Left lung (tissue), 10 donors: ENCODE data around the gene ESPNL. TPM values are rescaled to one million over a fixed set of nuclear protein-coding genes. Genes with fewer than 3 reads are reported as not detected.

Experiments
- ATAC-seq: fragments of 200-7000 bp; cut with Tn5 transposase; one replicate; pipeline ENCODE4 v1.9.1; 2020; ENCODE audit warnings: moderate library complexity
- DNase-seq, 4 donors: peaks; one replicate each; pipeline ENCODE4 v3.0.0-alpha.2; 2013 to 2020
- H3K27ac ChIP-seq, 2 donors: fragments of 200-600 bp; sonication (generic) in 1 of 2; one replicate each; pipeline versions ENCODE4 v1.5.0 to v1.8.0; 2020 to 2021
- H3K27me3 ChIP-seq, 2 donors: fragments of 200-600 bp; sonication (generic) in 1 of 2; one replicate each; pipeline versions ENCODE4 v1.5.0 to v1.8.0; 2020 to 2021
- H3K36me3 ChIP-seq, 2 donors: fragments of 200-600 bp; sonication (generic) in 1 of 2; one replicate each; pipeline versions ENCODE4 v1.5.0 to v1.8.0; 2020 to 2021
- H3K4me1 ChIP-seq, 2 donors: fragments of 200-600 bp; one replicate each; pipeline ENCODE4 v1.8.0; 2021
- H3K4me3 ChIP-seq, 2 donors: fragments of 200-600 bp; sonication (generic) in 1 of 2; one replicate each; pipeline versions ENCODE4 v1.5.0 to v1.8.0; 2020 to 2021; ENCODE audit warnings: mild to moderate bottlenecking in 1 of 2
- H3K9me3 ChIP-seq, 2 donors: fragments of 200-600 bp; sonication (generic) in 1 of 2; one replicate each; pipeline versions ENCODE4 v1.5.0 to v1.8.0; 2020 to 2021
- intact Hi-C, 2 donors: fragments of 100-400 bp; cut with DNase I; formaldehyde crosslinking; loops; one replicate each; pipeline versions ENCODE4 v1.11.2 to v1.14.2; 2022
- polyA plus RNA-seq, 6 donors: library from polyadenylated mRNA; unstranded; fragments of 120-200 nt; gene quantifications; one replicate each; pipeline ENCODE4 v1.2.1, GENCODE V29; 2013; ENCODE audit not compliant: insufficient read length in 6 of 6
- total RNA-seq, 2 donors: library from RNA; stranded (reverse); fragmentation: NEBNext Ultra II Directional; extraction: Animal tissue kit (Norgen Biotek cat#: 25700); gene quantifications; one replicate each; pipeline ENCODE4 v1.2.1, GENCODE V29; 2021
- TF ChIP-seq, protein P1 (sequence below), 2 donors: fragments of 200-600 bp; sonication (generic) in 1 of 2; IDR thresholded peaks; one replicate each; pipeline versions ENCODE4 v1.5.0 to v1.8.0; 2021; ENCODE audit warnings: antibody characterized with exemption in 2 of 2
- donor health status: DM: no; HTN: yes; CAD: no.
- donor health status: DM: no; HTN: no; CAD: no.

The ESPNL gene
- total and polyA plus RNA-seq, 8 donors, result 0.55 to 6.7 (median 2.0) TPM

DNA sequence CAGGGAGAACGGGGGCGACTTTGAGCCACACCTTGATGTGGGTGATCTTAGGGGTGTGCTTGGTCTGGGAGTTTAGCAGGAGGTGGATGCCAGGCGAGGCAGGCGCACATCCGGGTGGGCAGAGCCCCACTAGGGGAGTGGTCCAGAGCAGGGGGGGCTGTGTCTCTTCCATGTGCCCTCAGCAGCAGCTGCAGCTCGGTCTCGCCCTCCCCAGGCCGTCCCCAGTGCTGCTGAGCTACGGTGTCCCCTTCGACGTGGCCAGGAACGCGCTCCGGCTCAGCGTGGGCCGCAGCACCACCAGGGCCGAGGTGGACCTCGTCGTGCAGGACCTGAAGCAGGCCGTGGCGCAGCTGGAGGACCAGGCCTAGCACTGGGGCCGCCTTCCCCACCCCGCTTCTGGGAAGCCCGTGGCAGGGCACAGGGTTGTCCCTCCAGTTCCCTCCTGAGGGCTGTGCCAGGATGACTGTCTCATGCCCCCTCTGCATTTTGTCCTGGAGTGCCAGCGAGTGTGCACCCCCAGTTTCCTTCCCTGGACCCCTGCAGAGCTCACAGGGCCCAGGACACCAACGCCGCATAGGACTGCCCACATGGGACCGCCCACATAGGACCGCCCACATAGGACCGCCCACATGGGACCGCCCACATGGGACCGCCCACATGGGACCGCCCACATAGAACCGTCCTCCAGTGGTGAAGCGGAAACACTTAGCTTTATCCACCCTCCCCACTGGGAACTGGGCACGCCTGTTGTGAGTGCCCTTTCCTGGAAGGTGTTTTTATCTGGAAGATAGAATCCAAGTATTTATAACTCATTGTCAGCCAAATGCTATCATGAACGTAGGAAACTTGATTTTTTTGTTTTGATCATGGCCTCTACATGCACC, 1.9 kb upstream of the ESPNL start:
- Histone ChIP-seq H3K9me3 (no peaks in the 10 kb centered on the region), H3K27ac (no peak overlapping the region), H3K4me3 (no peak overlapping the region), H3K4me1 (no peaks in the 10 kb centered on the region), H3K27me3 (no peaks in the 10 kb centered on the region), H3K36me3 (peaks cover 0 to 10% of the 10 kb centered on the region in 2 donors)
- intact Hi-C loops, result no loop called here
- TF ChIP-seq, protein P1, sequence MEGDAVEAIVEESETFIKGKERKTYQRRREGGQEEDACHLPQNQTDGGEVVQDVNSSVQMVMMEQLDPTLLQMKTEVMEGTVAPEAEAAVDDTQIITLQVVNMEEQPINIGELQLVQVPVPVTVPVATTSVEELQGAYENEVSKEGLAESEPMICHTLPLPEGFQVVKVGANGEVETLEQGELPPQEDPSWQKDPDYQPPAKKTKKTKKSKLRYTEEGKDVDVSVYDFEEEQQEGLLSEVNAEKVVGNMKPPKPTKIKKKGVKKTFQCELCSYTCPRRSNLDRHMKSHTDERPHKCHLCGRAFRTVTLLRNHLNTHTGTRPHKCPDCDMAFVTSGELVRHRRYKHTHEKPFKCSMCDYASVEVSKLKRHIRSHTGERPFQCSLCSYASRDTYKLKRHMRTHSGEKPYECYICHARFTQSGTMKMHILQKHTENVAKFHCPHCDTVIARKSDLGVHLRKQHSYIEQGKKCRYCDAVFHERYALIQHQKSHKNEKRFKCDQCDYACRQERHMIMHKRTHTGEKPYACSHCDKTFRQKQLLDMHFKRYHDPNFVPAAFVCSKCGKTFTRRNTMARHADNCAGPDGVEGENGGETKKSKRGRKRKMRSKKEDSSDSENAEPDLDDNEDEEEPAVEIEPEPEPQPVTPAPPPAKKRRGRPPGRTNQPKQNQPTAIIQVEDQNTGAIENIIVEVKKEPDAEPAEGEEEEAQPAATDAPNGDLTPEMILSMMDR (IDR thresholded peaks at IDR 0.05), result no peak
- ATAC-seq (peak; percentile 65), DNase-seq (peak in 1 of 4 donors; percentile 77)

DNA sequence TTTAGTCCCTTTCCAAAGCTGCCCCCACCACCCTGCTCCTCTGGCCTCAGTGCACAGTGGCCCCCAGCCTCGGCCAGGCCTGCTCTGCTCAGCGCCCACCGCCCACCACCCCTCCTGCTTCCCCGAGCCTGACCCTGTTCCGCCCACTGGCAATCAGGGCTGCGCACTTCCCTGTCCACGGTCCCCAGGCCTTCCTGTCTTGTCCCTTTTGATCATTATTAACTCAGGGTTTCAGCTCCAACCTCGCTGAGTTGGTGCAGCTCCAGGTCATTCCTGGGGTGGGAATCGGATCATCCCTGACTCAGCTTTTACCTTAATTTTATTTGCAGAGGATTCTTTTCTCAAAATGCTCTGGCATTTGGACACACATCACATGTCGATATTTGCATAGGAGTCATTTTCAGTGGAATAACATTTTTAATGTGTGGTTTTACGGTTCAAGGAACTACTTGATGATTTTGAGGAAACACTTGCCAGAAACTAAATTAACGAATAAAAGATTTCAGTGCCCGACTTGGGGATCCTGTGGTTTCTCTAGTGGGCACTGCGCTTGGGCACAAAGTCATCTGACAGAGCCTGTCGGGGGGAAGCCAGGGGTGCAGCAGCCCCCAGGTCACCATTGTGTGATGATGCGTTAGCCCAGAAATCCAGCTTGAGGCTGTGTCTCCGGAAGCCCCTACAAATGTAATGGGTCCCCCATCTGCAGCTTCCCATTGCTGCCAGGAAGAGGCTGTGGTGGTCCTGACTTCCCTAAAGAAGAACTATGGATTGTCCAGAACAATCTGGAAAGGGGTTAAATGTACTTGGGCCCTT, 1.0 kb upstream of the ESPNL start:
- TF ChIP-seq, protein P1 (IDR thresholded peaks at IDR 0.05), result no peak
- intact Hi-C loops, result no loop called here
- ATAC-seq, result no peak
- peak in 1 of 4 donors; percentile 72 for DNase-seq
- no peak overlapping the region for H3K27ac ChIP-seq
- no peaks in the 10 kb centered on the region for H3K27me3 ChIP-seq
- H3K9me3 ChIP-seq, result no peaks in the 10 kb centered on the region
- H3K4me1 ChIP-seq, result no peaks in the 10 kb centered on the region
- H3K4me3 ChIP-seq, result no peak overlapping the region
- peaks cover 0 to 10% of the 10 kb centered on the region in 2 donors for H3K36me3 ChIP-seq

DNA sequence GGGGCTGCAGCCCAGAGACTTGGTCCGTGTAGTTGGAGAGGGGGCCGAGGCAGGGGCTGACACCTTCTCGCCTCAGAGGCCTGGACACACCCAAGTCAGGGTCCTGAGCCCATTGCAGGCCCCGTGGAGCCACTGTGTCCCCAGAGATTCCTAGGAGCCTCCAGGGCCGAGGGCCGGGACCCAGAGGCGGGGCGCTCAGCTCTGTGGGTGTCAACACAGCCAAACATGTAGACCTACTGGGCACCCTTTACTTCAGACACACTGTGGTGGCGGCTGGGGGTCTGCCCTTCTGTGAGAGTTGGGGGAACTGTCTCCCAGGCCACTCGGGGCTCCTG, 459 bp upstream of the ESPNL start:
- no peak for ATAC-seq
- TF ChIP-seq, protein P1 (IDR thresholded peaks at IDR 0.05), result no peak
- Histone ChIP-seq H3K4me3 (no peak overlapping the region), H3K27ac (no peak overlapping the region), H3K9me3 (no peaks in the 10 kb centered on the region), H3K36me3 (peaks cover 0 to 6% of the 10 kb centered on the region in 2 donors), H3K4me1 (no peaks in the 10 kb centered on the region), H3K27me3 (peaks cover 0 to 5% of the 10 kb centered on the region in 2 donors)
- peak in 1 of 4 donors; percentile 73 for DNase-seq
- intact Hi-C loops, result no loop called here

DNA sequence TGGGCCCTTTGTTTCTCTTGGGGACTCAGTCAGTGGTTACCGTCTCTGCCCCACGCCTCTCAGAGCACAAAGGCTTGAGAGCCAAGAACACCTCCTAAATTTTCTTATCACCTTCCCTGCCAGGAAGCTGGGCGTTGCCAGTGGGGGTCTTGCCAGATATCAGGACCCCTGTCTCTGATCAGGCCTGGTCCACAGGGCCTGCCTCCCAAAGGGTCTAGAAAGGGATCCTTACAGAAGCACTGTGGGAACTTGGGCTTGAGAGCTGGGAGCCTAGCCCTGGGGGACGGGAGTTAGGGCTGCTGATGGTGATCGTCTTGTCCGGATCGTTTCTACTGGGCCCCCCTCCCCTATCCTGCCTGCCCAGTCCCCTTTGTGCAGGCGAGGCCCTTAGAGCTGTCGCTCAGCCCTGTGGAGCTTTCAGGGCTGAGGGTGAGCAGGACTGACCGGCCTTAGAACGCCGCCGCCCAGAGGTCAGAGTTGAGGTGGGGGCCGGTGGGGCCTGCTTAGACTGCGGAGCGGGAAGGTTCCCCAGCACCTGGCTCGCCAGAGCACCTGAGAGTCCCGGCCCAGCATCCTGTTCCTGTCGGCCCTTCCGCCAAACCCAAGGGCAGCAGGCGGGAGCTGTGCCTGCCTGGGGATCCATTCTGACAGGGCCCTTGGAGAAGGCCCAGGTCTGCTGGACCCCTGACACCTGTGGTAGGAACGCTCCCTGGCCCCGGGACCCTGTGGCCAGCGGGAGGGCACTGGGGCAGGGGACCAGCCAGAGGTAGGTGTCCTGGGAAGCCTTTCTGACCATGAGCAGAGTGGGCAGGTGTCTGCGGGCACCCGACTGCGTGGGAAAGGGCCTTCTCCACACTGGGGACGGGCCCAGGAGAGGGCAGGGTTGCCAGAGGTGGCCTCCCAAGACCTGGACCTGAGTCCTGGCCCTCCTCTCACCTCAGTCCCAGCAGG, 956 bp downstream of the ESPNL start:
- TF ChIP-seq, protein P1 (IDR thresholded peaks at IDR 0.05), result no peak
- peak in 1 of 4 donors; percentile 76 for DNase-seq
- intact Hi-C loops, result no loop called here
- Histone ChIP-seq H3K4me3 (no peak overlapping the region), H3K27me3 (peaks cover 0 to 14% of the 10 kb centered on the region in 2 donors), H3K27ac (no peak overlapping the region), H3K9me3 (no peaks in the 10 kb centered on the region), H3K4me1 (no peaks in the 10 kb centered on the region), H3K36me3 (no peaks in the 10 kb centered on the region)
- ATAC-seq, result no peak
